ENCODE results near the gene MMS22L.
"Not testable (repeated sequence)": the region's sequence is repeated elsewhere in the genome, so short reads cannot be mapped to it uniquely, and the experiment has no call there.

The MMS22L gene

DNA sequence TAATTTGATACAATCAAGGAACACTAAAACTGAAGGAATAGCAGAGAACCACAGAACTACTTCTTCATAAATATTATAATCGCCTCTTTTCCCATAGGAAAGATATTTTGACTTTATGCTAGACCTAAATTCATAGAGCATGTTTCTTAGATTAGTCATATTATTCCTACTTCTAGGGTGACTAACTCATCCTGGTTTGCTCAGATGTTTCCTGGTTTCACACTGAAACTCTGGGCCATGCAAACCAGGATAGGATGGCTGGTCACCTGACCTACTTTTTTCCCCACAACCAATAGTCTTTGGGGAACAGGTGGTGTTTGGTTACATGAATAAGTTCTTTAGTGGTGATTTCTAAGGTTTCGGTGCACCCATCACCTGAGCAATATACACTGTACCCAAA, 42.8 kb downstream of the MMS22L start:
- peak; percentile 57 for DNase-seq (ENCODE audit: low spot score)

GRCh38 chr6:97231911-97232310, 51.1 kb downstream of the MMS22L start:
- no peak for DNase-seq (ENCODE audit: low spot score)

DNA sequence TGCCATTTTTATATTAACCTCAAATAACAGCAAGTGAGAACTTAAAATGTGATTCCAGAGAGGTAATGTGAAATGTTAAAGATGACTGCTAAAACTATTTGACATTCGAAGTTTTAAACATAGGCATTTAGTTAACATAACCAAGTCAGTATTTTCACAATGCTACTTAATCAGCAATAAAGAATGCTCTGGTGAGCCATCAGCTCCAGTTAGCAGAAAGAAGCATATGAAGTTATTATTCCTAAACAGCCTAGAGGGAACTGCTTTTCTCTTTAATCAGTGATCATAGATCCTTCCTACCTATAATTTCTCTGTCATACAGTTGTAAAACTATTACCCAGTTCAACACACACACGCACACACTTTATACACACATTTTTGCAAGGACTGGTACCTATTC, 60.1 kb downstream of the MMS22L start:
- peak; percentile 10 for DNase-seq (ENCODE audit: low spot score)

DNA sequence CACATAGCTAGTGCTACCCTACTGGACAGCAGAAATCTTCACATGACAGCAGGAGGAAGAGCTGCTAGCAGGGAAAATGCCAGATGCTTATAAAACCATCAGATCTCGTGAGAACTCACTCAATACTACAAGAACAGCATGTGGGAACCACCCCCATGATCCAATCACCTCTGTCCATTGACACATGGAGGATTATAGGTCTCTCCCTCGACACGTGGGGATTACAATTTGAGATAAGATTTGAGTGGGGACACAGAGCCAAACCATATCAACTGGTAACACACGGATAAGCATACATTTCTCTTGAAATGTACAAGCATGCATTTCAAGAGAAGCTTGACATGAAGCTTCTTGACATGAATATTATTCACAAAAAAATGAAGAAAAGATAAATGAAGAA, 64.1 kb downstream of the MMS22L start:
- no peak for DNase-seq (ENCODE audit: low spot score)

DNA sequence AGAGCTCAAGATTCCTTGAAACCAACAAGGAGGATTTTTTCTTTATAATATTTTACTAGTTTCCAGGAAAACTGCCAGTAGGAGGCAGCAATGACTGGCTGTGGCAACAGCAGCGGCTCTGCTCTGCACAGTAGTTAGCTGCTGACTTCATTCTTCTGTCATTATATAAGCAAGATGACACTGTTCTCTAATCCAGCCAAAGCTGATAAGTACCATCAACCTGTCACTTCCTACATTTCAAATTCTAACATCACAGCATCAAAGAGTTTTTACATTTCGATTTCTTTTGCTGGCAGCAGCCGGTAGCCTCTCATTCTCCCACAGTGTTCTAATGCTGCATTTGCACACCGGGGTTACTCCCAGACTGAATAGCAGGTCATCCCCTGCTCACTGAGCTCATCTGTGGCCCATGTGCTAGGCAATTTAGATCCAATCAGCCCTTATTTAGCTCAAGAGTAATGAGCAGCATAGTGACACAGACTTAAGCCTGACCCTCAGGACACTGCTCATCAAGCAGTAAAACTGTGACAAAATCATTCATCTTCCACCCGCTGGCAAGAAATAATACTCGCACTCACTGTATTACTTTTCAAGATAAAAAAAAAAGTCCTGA, 67.8 kb downstream of the MMS22L start:
- peak; percentile 76 for DNase-seq (ENCODE audit: low spot score)

DNA sequence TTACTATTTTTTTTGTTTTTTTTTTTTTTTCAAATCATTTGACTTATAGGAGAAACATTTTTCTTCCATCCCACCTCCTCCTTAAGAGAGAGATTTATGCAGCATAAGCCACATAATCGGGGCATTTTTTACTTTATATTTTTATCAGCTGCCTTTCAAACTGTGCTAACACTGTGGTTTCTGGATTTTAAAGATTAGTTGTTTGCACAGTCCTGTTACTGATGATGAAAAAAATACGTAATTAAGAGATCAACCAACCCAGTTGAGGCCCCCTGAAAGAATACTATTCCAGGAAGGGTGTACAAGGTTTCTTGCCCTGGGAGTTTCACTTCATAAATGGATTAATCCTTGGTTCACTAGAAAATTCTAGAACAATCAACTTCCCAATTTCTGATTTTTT, 68.3 kb downstream of the MMS22L start:
- no peak for DNase-seq (ENCODE audit: low spot score)

GRCh38 chr6:97207383-97207782, 75.6 kb downstream of the MMS22L start:
- no peak for DNase-seq (ENCODE audit: low spot score)

DNA sequence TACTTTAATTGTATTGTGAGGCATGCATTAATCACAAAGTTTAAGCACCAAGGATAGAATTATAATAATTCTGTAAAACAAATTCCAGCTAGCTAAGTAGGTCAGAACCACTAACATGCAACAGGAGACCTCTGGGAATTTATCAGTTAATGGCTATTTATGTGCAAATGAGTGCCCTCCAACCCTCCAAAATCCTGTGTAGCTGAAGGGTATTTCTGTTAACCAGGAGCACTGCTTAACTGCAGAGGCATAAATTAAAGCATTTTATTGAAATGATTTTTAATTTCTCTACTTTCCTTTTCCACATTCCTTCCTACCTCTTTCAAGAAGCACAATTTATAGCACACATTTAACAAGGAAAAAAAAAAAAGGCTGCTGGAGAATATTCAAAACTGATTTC, 77.0 kb downstream of the MMS22L start:
- no peak for DNase-seq (ENCODE audit: low spot score)

DNA sequence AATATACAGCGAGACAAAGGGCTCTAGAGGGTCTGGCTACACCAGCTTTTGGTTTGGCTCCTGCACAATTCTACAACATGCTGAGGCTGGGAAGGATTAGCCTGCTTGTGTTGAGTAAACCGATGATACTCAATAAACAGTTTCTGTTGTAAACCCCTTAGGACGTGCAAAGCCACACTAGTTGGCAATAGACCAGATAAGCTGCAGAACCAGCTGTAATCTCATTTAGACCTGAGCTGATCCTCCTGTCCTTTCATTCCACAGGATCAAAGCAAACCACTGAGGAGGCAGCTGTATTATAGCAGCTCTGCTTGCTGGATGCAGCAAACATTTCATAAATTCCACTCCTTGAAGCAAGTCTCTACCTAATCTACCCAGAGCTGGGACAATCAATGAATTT, 79.7 kb downstream of the MMS22L start:
- no peak for DNase-seq (ENCODE audit: low spot score)

DNA sequence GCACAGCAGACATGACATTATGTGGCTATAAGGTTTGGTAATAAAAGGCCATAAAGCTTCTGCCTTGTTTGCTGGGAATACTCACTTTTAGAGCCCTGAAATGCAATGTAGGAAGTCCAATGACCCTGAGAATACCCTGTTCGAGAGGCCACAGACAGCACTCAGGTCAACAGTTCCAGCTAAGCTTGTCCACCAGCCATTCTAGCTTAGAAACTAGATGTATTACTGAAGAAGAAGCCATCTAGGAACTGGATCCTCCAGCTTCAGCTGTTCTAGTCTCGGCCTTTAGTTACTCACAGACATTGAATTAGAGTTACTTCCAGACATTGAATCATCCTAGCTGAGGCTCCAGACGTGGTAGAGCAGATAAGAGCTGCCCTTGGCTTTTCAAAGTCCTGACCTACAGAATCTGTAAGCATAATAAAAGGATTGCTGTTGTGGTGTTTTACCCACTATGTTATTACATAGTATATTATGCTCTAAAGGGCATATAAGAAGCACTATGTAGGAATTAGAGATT, 84.9 kb downstream of the MMS22L start:
- DNase-seq (ENCODE audit: low spot score): no peak

DNA sequence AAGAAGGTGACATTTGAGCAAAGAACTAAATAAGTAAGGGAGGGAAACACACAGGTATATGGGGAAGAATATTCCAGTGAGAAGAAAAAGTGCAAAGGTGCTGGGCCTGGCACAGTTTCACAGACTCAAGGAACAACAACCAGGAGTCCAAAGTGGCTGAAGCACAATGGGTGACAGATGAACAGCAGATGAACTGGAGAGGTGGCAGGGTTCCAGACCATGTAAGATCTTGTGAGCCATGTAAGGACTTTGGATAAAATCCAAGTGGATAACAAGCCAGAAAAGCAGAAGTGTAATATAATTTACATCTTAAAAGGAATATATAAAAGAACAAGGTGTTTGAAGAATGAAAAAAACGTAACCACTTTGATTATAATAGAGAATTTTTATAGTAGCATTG, 87.9 kb downstream of the MMS22L start:
- no peak for DNase-seq (ENCODE audit: low spot score)

- DNase-seq (ENCODE audit: low spot score): peak; percentile 59
These were observed 93.2 kb downstream of the MMS22L start for GRCh38 chr6:97189767-97190166.

- DNase-seq (ENCODE audit: low spot score): no peak
These were observed 95.1 kb downstream of the MMS22L start for GRCh38 chr6:97187951-97188350.

GRCh38 chr6:97186416-97186999, 96.5 kb downstream of the MMS22L start:
- DNase-seq (ENCODE audit: low spot score): peak; percentile 61

GRCh38 chr6:97177905-97178304, 105.1 kb downstream of the MMS22L start:
- DNase-seq (ENCODE audit: low spot score): no peak

DNA sequence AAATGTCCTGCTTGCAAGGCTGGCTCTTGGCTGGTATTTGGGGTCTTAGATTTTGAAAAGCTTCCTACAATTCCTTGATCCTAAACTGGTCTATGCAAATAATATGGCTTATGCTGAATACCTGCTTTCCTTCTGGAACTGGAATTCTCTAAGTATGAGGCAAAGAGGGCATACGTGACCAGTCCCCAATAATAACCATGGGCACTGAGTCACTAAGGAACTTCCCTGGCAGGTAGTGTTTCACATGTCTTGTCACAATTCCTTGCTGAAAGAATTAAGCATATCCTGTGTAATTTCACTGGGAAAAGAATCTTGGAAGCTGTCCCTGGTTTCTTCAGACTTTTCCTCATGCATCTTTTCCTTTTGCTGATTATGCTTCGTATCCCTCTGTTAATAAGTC, 106.5 kb downstream of the MMS22L start:
- DNase-seq (ENCODE audit: low spot score): no peak

DNA sequence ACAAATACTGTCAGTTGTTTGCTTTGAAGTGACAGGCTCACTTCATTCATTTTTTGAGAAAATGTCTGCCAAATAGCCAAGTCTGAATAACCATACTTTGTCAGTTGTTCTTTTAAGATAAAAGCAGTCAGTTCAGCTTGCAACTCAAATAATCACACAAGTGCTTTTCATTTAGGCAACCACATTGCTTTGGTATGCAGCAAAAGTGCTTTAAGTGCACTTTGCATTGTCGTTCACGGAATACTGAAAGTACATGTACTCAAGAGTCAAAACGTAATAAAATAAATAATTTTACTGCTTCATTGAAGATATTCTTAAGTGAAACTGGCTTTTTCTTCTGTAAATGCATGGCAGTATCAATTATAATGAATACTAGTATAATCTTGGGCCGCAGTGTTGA, 107.2 kb downstream of the MMS22L start:
- no peak for DNase-seq (ENCODE audit: low spot score)

- DNase-seq (ENCODE audit: low spot score): no peak
These were observed 108.5 kb downstream of the MMS22L start for GRCh38 chr6:97174471-97174870.

DNA sequence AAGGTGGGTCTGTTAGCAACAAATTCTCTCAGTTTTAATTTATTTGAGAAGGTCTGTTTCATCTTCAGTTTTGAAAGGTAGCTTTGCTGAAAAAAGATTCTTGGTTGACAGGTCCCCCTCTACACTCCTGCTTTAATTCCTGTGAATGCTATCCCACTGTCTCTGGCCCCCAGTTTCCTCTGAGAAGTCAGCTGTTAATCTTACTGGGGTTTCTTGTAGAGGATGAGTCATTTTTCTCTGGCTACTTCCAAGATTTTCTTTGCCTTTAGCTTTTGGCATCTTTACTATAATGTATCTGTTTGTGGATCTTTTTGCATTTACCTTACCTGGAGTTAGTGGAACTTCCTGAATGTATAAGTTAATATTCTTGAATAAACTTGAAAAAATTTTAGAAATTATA, 122.7 kb downstream of the MMS22L start:
- no peak for DNase-seq (ENCODE audit: low spot score)

GRCh38 chr6:97155447-97155846, 127.6 kb downstream of the MMS22L start:
- not testable (repeated sequence) for DNase-seq (ENCODE audit: low spot score)

DNA sequence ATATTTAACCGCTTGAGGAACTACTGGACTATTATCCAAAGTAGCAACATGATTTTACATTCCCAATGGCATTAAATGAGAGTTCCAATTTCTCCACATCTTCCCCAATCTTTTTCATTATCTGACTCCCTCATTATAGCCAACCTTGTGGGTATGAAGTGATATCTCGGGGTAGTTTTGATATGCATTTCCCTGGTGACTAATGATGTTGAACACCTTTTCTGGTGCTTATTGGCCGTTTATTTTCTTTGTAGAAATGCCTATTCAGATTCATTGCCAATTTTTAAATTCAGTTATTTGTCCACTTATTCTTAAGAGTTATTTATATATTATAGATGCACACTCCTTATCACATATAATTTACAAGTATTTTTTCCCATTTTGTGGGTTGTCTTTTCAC, 129.0 kb downstream of the MMS22L start:
- no peak for DNase-seq (ENCODE audit: low spot score)

DNA sequence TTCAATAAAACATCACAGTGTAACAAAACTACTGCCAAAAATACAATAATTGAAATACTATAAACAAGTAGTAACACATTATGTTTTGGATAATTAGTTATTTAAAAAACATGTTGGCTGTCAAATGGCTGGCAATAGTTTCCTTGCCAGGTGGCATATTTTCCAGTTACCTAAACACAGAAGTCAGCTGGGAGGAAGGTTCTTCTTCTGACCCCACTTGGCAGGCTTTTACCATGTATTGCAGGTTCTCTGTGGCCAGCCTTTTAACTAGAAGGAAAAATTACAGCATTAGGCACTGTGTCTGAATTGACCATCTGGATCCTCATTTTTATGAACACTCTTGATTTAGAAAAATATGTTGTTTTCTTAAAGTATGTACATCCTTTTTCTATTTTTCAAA, 131.4 kb downstream of the MMS22L start:
- DNase-seq (ENCODE audit: low spot score): no peak

DNA sequence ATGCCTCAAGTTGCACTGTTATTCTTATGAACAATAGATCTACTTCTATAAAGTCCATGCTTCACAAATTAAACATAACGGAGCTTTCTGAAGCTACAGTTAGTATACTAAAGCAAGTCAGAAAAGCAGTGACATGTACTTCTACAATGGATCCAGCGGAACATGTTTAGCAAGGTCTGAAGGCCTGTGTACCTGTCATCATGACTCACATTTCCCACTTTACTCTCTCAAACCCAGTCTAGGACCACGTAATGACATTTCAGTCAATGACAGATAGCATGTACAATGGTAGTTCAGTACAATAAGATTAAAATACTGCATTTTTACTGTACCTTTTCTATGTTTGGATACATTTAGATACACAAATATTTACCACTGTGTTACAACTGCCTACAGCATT, 132.1 kb downstream of the MMS22L start:
- no peak for DNase-seq (ENCODE audit: low spot score)

DNA sequence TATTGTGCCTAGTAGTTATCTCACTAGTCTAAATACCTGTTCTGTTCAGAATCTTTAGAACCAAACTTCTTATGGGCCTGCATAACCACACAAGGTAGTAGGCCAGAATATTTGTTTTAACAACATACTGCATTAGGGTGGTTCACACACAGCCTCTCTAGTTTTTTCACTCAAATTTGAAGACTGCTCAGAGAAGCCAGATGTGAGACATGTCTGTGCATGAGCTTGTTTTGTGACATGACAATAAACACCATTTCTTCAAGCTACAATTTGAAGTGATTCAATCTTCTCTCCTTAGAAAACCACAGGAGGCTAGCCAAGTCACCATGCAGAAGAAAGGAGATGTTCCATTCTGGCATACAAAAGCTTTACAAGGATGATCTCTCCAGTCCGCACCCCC, 135.6 kb downstream of the MMS22L start:
- no peak for DNase-seq (ENCODE audit: low spot score)
